Measurements from ENCODE around the gene MYH14.

DNA sequence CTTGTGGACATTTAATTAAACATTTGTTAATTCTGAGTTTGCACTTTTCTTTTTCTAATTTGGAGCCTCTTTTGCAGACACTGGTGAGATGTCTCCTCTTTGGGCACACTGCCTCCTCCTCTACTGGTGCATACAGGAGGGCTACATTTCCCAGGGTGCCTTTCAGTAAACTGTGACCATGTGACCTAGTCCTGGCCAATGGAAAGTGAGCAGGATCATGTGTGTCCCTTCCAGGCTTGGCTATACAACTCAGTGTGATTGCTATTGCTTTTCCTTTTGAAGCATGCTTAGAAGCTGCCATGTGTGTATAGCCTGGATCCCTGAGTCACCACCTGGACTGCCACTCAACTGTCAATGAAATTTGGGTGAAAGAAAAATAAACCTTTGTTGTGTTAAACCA, 44.8 kb upstream of the MYH14 start:
- no peak for TF ChIP-seq EZH2 (IDR thresholded peaks at IDR 0.05; ENCODE audit: insufficient read depth, low read length)
- TF ChIP-seq CTCF (IDR thresholded peaks at IDR 0.05; ENCODE audit: insufficient read depth, low read depth, low read length): no peak
